Lower lobe of right lung (tissue), 2 donors: ENCODE results near the gene KRTAP12-4. TPM values are rescaled to one million over a fixed set of nuclear protein-coding genes. Genes with fewer than 3 reads are reported as not detected.
"Not testable (repeated sequence)": the region's sequence is repeated elsewhere in the genome, so short reads cannot be mapped to it uniquely, and the experiment has no call there.

ENCODE experiments used
- ATAC-seq, 2 donors: fragments of 200-7000 bp; cut with Tn5 transposase; one replicate each; pipeline ENCODE4 v1.9.1; 2020 to 2022; ENCODE audit warnings: mild to moderate bottlenecking in 2 of 2, moderate library complexity in 2 of 2
- DNase-seq: peaks from one replicate; pipeline ENCODE4 v3.0.0-alpha.2; 2020
- H3K27ac ChIP-seq: fragments of 200-600 bp; one replicate; pipeline ENCODE4 v1.8.0; 2022
- H3K27me3 ChIP-seq: fragments of 200-600 bp; one replicate; pipeline ENCODE4 v1.8.0; 2022; ENCODE audit warnings: low read depth
- H3K36me3 ChIP-seq: fragments of 200-600 bp; one replicate; pipeline ENCODE4 v1.8.0; 2022; ENCODE audit warnings: mild to moderate bottlenecking
- H3K4me1 ChIP-seq: fragments of 200-600 bp; one replicate; pipeline ENCODE4 v1.8.0; 2022
- H3K4me3 ChIP-seq: fragments of 200-600 bp; one replicate; pipeline ENCODE4 v1.8.0; 2022; ENCODE audit warnings: mild to moderate bottlenecking
- H3K9me3 ChIP-seq: fragments of 200-600 bp; one replicate; pipeline ENCODE4 v1.8.0; 2022
- CTCF ChIP-seq: fragments of 200-600 bp; IDR thresholded peaks from one replicate; pipeline ENCODE4 v1.8.0; 2022; ENCODE audit warnings: antibody characterized with exemption, mild to moderate bottlenecking
- intact Hi-C: fragments of 100-400 bp; cut with DNase I; formaldehyde crosslinking; loops from one replicate; pipeline ENCODE4 v1.11.0; 2022
- total RNA-seq: library from RNA; stranded (reverse); fragmentation: NEBNext Ultra II Directional; extraction: Animal tissue kit (Norgen Biotek cat#: 25700); gene quantifications from one replicate; pipeline ENCODE4 v1.2.1, GENCODE V29; 2021
- donor health status: DM: no; HTN: yes; CAD: no; lungs with severe emphysema.

Gene KRTAP12-4
- total RNA-seq, 1 donor from 2014 or later, result not detected

GRCh38 chr21:44701541-44701940 is 47.1 kb upstream of the KRTAP12-4 start:
- Histone ChIP-seq H3K27me3 (peaks cover 74% of the 10 kb centered on the region), H3K4me3 (no peak overlapping the region), H3K4me1 (no peaks in the 10 kb centered on the region), H3K36me3 (no peaks in the 10 kb centered on the region), H3K27ac (no peak overlapping the region), H3K9me3 (no peaks in the 10 kb centered on the region)
- DNase-seq (no peak), ATAC-seq (no peak)
- intact Hi-C loops, result no loop called here
- TF ChIP-seq CTCF, result no peak

- ATAC-seq (no peak), DNase-seq (no peak)
- TF ChIP-seq CTCF, result no peak
- Histone ChIP-seq H3K27ac (no peak overlapping the region), H3K4me1 (no peaks in the 10 kb centered on the region), H3K4me3 (no peak overlapping the region), H3K27me3 (peaks cover 69% of the 10 kb centered on the region), H3K36me3 (no peaks in the 10 kb centered on the region), H3K9me3 (no peaks in the 10 kb centered on the region)
- intact Hi-C loops, result no loop called here
These were observed 46.6 kb upstream of the KRTAP12-4 start for GRCh38 chr21:44701023-44701400.

- Histone ChIP-seq H3K27ac (no peak overlapping the region), H3K27me3 (peaks cover 66% of the 10 kb centered on the region), H3K9me3 (no peaks in the 10 kb centered on the region), H3K4me3 (no peak overlapping the region), H3K4me1 (no peaks in the 10 kb centered on the region), H3K36me3 (no peaks in the 10 kb centered on the region)
- intact Hi-C loops, result no loop called here
- no peak for TF ChIP-seq CTCF
- ATAC-seq (no peak), DNase-seq (no peak)
These were observed 45.9 kb upstream of the KRTAP12-4 start for GRCh38 chr21:44700101-44701022.

DNA sequence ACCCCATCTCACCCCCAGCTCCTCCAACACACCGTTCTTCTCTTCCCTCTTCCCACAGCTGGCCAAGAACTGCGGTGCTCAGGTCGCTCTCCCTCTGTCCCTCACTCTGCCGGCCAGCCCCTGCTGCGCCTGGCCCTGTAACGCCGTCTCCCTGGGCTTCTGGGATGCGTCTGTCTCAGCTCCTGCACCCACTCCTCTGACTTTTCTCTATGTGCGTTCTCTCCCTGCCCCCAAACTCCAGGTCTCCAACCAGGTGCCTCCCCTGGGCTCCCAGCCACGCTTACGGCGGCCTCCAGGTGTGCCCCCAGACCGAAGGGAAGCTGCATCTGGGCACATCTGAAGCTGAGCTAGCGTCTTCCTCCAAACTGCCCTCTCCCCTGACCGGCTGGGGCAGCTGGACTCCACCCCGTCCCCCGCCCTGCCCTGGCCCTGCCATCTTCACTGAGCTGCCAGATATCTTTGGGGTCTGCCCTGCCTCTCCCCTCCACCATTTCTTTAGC is 45.1 kb upstream of the KRTAP12-4 start:
- no peak for TF ChIP-seq CTCF
- Histone ChIP-seq H3K4me3 (no peak overlapping the region), H3K9me3 (no peaks in the 10 kb centered on the region), H3K4me1 (no peaks in the 10 kb centered on the region), H3K27ac (no peak overlapping the region), H3K36me3 (no peaks in the 10 kb centered on the region), H3K27me3 (peaks cover 63% of the 10 kb centered on the region)
- ATAC-seq (no peak), DNase-seq (no peak)
- intact Hi-C loops, result no loop called here

- ATAC-seq, result no peak
- Histone ChIP-seq H3K27me3 (peaks cover 50% of the 10 kb centered on the region), H3K36me3 (no peaks in the 10 kb centered on the region), H3K4me3 (no peak overlapping the region), H3K27ac (no peak overlapping the region), H3K4me1 (no peaks in the 10 kb centered on the region), H3K9me3 (peaks cover 12% of the 10 kb centered on the region)
- no peak for DNase-seq
- TF ChIP-seq CTCF, result no peak
- intact Hi-C loops, result no loop called here
These were observed 43.6 kb upstream of the KRTAP12-4 start for GRCh38 chr21:44697811-44698734.

DNA sequence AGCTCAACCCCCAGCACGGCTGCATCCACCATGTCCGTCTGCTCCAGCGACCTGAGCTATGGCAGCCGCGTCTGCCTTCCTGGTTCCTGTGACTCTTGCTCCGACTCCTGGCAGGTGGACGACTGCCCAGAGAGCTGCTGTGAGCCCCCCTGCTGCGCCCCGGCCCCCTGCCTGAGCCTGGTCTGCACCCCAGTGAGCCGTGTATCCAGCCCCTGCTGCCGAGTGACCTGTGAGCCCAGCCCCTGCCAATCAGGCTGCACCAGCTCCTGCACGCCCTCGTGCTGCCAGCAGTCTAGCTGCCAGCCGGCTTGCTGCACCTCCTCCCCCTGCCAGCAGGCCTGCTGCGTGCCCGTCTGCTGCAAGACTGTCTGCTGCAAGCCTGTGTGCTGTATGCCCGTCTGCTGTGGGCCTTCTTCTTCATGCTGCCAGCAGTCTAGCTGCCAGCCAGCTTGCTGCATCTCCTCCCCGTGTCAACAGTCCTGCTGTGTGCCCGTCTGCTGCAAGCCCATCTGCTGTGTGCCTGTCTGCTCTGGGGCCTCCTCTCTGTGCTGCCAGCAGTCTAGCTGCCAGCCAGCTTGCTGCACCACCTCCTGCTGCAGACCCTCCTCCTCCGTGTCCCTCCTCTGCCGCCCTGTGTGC is 42.8 kb upstream of the KRTAP12-4 start, which contains the start of gene KRTAP10-12:
KRTAP10-12 (plus strand) TSS at position 1 of the 639 bp plus-strand sequence; CDS start at position 31, 30 bp downstream.
- DNase-seq, H3K4me3 ChIP-seq, H3K27ac ChIP-seq, H3K36me3 ChIP-seq, intact Hi-C loops, H3K4me1 ChIP-seq, ATAC-seq: not testable (repeated sequence)
- Histone ChIP-seq H3K9me3 (peaks cover 20% of the 10 kb centered on the region), H3K27me3 (peaks cover 45% of the 10 kb centered on the region)
